ENCODE measurements around the gene CHAMP1.

CHAMP1 gene

DNA sequence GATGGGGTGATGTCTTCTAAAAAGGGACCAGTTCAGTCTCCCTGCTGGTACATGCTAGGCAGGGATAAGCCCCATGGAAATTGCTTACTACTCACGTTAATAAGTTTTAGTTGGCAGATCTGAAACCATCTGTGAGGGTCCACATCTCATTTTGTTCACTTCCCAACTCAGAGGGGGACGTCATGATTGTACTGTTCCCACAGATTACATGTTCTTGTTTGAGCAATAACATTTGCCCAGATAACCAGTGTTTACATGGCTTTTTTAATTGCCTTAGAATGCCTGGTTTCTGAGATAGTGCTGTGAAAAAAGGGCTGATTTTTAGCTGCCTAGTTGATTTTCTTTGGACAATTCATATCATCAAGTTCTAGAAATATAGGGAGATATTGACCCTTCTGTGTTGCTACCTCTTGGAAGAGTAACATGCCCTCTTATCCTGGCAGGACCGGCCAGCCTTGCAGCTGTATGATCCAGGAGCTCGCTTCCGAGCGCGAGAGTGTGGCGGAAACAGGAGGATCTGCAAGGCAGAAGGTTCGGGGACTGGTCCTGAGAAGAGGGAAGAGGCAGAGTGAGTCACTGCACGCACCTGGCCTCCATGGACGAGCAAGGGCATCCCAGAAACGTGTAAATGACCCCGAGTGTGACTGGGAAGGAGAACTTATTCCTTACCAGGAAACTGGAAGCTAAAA lies 9.8 kb upstream of the CHAMP1 start:
- Histone ChIP-seq H3K4me3 (ENCODE audit: low read depth, low read length) (no peak overlapping the region), H3K9ac (ENCODE audit: low read depth, low read length) (no peak overlapping the region), H3K27me3 (ENCODE audit: control insufficient read depth, insufficient read depth, low read length) (no peaks in the 10 kb centered on the region), H3K36me3 (ENCODE audit: control insufficient read depth, insufficient read depth, low read length) (peaks cover 14% of the 10 kb centered on the region), H3K4me1 (ENCODE audit: control insufficient read depth, insufficient read depth, low read length) (no peaks in the 10 kb centered on the region), H3K9me3 (ENCODE audit: control insufficient read depth, insufficient read depth, low read length) (no peaks in the 10 kb centered on the region)

DNA sequence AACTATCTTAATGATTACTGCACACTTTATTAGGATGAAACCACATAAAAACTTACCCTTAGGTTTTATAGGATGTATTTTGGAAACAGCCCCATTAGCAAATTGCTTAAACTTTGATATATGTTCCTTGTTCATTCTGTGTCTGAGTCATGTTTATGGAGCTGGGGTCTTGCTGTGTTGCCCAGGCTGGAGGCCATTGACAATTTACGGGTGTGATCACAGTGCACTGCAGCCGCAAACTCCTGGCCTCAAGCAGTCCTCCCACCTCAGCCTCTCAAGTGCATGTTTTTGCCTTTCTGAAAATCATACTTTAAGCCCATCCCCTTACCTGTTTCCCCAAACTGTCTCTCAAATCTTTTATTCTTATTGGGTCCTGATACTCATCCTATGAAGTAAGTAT lies 5.2 kb upstream of the CHAMP1 start:
- H3K4me3 ChIP-seq (ENCODE audit: low read depth, low read length), result no peak overlapping the region
- H3K9ac ChIP-seq (ENCODE audit: low read depth, low read length), result no peak overlapping the region
- no peaks in the 10 kb centered on the region for H3K9me3 ChIP-seq (ENCODE audit: control insufficient read depth, insufficient read depth, low read length)
- H3K36me3 ChIP-seq (ENCODE audit: control insufficient read depth, insufficient read depth, low read length), result peaks cover 3% of the 10 kb centered on the region
- no peaks in the 10 kb centered on the region for H3K4me1 ChIP-seq (ENCODE audit: control insufficient read depth, insufficient read depth, low read length)
- H3K27me3 ChIP-seq (ENCODE audit: control insufficient read depth, insufficient read depth, low read length), result no peaks in the 10 kb centered on the region

DNA sequence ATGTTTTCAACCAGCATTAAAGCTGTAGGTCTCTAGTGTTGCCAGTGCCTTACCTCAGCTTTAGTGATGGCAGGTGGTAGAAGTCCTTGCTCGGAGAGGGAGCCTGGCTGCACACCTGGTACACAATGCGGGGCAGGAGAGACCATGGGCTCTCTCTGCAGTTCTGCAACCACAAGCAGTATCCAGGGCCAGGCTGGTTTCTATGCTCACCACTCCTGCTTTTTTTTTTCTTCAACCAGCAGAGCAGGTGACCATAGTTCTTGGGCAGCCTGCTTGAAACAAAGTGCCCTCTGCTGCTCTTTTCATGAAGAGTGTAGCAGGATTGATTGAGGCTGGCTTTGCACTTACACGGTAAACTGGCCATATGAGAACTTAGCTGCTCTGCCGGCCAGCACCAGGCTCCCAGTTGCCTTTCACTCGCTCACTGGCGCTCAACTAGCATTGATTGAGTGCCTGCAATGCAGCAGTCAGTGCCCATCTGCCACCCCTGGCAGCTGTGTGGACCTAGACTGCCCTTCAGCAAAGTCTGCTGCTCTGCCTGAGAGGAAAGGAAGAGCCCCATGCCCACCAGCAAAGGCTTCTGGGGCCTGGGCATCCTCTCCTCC lies 4.4 kb upstream of the CHAMP1 start:
- Histone ChIP-seq H3K36me3 (ENCODE audit: control insufficient read depth, insufficient read depth, low read length) (no peaks in the 10 kb centered on the region), H3K9me3 (ENCODE audit: control insufficient read depth, insufficient read depth, low read length) (no peaks in the 10 kb centered on the region), H3K9ac (ENCODE audit: low read depth, low read length) (no peak overlapping the region), H3K4me1 (ENCODE audit: control insufficient read depth, insufficient read depth, low read length) (no peaks in the 10 kb centered on the region), H3K27me3 (ENCODE audit: control insufficient read depth, insufficient read depth, low read length) (no peaks in the 10 kb centered on the region), H3K4me3 (ENCODE audit: low read depth, low read length) (no peak overlapping the region)

DNA sequence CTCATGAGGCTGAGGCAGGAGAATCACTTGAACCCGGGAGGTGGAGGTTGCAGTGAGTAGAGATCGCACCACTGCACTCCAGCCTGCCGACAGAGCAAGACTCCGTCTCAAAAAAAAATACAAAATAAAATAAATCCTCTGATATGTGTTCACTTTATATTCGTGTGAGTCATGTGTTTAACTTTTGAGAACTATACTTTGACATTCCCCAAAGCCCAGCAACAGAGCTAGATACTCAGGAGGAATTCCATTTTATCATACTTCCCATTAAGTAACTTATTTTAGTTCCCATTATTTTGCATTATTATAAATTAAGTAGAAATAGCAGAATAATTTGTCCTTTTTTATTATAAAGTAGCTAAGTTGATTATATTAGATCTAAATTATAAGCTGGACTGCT lies 3.3 kb upstream of the CHAMP1 start:
- Histone ChIP-seq H3K4me1 (ENCODE audit: control insufficient read depth, insufficient read depth, low read length) (no peaks in the 10 kb centered on the region), H3K9me3 (ENCODE audit: control insufficient read depth, insufficient read depth, low read length) (no peaks in the 10 kb centered on the region), H3K4me3 (ENCODE audit: low read depth, low read length) (no peak overlapping the region), H3K27me3 (ENCODE audit: control insufficient read depth, insufficient read depth, low read length) (no peaks in the 10 kb centered on the region), H3K9ac (ENCODE audit: low read depth, low read length) (no peak overlapping the region), H3K36me3 (ENCODE audit: control insufficient read depth, insufficient read depth, low read length) (no peaks in the 10 kb centered on the region)

DNA sequence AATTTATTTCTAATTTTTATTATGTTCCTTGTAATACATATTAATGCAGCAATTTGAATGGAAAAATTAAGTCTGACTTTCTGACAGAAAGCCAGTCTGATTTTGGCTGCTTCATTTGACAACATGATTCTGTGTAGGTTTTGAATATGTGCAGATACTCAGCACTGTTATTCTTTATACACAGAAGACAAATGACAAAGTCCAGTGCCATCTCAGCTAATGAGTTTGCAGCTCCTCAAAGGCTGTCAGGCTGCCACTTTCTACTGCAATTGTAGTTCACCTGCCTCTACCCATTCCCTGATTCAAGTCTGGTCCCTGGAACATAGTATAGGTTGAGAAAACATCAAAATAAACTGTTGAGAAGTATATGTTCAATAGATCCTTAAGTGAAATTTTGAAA lies 2.9 kb upstream of the CHAMP1 start:
- Histone ChIP-seq H3K27me3 (ENCODE audit: control insufficient read depth, insufficient read depth, low read length) (no peaks in the 10 kb centered on the region), H3K9ac (ENCODE audit: low read depth, low read length) (no peak overlapping the region), H3K4me1 (ENCODE audit: control insufficient read depth, insufficient read depth, low read length) (no peaks in the 10 kb centered on the region), H3K4me3 (ENCODE audit: low read depth, low read length) (no peak overlapping the region), H3K36me3 (ENCODE audit: control insufficient read depth, insufficient read depth, low read length) (no peaks in the 10 kb centered on the region), H3K9me3 (ENCODE audit: control insufficient read depth, insufficient read depth, low read length) (no peaks in the 10 kb centered on the region)

DNA sequence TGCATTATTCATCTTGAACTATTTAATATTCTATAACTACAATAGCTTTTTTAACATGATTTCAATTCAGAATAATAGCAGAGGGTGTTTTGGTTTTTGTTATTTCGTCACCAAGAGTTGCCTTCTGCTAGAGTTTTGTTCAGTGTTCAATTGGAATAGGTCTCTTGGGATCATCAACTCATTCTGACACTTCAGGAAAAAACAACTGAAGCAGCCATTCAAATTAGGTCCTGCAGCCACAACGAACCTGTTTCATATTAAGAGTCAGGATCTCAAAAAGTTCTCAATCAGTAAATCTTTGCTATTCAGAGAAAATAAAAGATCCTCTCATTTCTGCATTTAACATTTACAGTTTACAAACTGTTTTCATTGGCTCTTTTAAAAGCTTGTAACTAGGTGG lies 2.4 kb upstream of the CHAMP1 start:
- Histone ChIP-seq H3K27me3 (ENCODE audit: control insufficient read depth, insufficient read depth, low read length) (no peaks in the 10 kb centered on the region), H3K4me3 (ENCODE audit: low read depth, low read length) (no peak overlapping the region), H3K36me3 (ENCODE audit: control insufficient read depth, insufficient read depth, low read length) (no peaks in the 10 kb centered on the region), H3K4me1 (ENCODE audit: control insufficient read depth, insufficient read depth, low read length) (no peaks in the 10 kb centered on the region), H3K9ac (ENCODE audit: low read depth, low read length) (no peak overlapping the region), H3K9me3 (ENCODE audit: control insufficient read depth, insufficient read depth, low read length) (no peaks in the 10 kb centered on the region)

DNA sequence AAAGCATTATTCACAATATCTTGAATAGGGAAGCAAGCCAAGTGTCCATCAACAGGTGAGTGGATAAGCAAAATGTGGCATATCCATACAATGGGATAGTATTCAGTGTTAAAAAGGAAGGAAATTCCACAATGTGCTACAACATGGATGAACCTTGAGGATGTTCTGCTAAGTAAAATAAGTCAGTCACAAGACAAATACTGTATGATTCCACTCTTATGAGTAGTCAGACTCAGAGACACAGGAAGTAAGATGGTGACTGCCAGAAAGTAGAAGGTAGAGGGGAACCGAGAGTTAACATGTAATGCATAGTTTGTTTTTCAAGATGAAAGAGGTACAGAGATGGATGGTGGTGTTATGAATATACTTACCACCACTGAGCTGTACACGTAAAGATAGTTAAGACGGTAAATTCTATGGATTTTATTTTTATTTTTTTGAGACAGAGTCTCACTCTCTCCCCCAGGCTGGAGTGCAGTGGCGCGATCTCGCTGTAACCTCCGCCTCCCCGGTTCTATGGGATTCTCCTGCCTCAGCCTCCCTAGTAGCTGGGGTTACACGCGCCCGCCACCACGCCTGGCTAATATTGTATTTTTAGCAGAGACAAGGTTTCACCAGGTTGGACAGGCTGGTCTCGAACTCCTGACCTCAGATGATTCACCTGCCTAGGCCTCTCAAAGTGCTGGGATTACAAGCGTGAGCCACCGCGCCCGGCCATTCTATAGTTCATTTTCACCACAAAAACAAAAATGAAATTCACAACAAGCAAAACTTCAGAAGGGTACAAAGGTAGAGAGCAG lies 1.0 kb upstream of the CHAMP1 start:
- Histone ChIP-seq H3K27me3 (ENCODE audit: control insufficient read depth, insufficient read depth, low read length) (no peaks in the 10 kb centered on the region), H3K4me3 (ENCODE audit: low read depth, low read length) (peak overlapping the region; percentile 69), H3K36me3 (ENCODE audit: control insufficient read depth, insufficient read depth, low read length) (no peaks in the 10 kb centered on the region), H3K9ac (ENCODE audit: low read depth, low read length) (no peak overlapping the region), H3K4me1 (ENCODE audit: control insufficient read depth, insufficient read depth, low read length) (no peaks in the 10 kb centered on the region), H3K9me3 (ENCODE audit: control insufficient read depth, insufficient read depth, low read length) (no peaks in the 10 kb centered on the region)

DNA sequence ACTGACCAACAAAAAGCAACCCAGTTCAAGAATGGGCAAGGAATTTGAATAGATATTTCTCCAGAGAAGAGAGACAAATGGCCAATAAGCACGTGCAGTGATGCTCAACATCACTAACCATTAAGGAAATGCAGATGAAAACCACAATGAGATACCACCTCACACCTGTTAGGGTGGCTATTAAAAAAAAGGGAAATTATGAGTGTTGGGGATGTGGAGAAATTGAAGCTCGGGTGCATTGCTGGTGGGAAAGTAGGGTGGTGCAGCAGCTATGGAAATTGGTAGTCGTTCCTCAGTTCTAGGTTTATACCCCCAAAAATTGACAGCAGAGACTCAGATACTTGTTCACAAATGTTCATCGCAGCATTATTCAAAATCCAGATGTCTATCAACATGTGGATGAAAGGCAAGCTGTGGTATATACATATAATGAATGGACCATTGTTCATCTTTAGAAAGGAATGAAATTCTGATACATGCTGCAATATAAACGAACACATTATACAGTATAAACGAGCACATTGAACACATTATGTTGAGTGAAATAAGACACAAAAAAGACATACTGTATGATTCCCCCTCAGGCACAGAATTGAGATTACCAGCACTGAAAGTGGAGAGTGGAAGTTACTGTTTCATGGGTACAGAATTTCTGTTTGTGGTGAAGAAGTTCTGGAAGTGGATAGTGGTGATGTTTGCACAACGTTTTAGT lies 927 bp downstream of the CHAMP1 start:
- Histone ChIP-seq H3K9ac (ENCODE audit: low read depth, low read length) (peak overlapping the region; percentile 61), H3K4me1 (ENCODE audit: control insufficient read depth, insufficient read depth, low read length) (no peaks in the 10 kb centered on the region), H3K4me3 (ENCODE audit: low read depth, low read length) (peak overlapping the region; percentile 69), H3K27me3 (ENCODE audit: control insufficient read depth, insufficient read depth, low read length) (no peaks in the 10 kb centered on the region), H3K36me3 (ENCODE audit: control insufficient read depth, insufficient read depth, low read length) (peaks cover 2% of the 10 kb centered on the region), H3K9me3 (ENCODE audit: control insufficient read depth, insufficient read depth, low read length) (no peaks in the 10 kb centered on the region)

DNA sequence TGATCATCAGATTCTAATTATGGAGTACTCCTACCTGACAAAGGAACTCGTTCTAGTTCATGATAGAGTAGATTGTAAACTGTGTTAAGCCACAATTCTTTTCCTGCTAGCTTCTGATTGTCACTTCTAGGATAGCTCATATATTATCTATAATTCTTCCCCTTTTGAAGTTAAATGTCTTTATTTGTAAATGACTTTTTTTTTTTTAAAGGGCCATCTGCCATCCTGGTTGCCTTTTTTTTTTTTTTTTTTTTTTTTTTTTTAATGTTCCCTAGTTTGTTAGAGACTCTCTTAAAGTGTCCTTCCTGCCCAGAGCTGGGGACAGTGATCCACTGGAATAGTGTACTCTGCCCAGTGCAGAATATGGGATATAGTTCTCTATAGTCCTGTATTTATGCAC lies 4.3 kb downstream of the CHAMP1 start:
- Histone ChIP-seq H3K9ac (ENCODE audit: low read depth, low read length) (no peak overlapping the region), H3K9me3 (ENCODE audit: control insufficient read depth, insufficient read depth, low read length) (no peaks in the 10 kb centered on the region), H3K27me3 (ENCODE audit: control insufficient read depth, insufficient read depth, low read length) (no peaks in the 10 kb centered on the region), H3K4me1 (ENCODE audit: control insufficient read depth, insufficient read depth, low read length) (no peaks in the 10 kb centered on the region), H3K4me3 (ENCODE audit: low read depth, low read length) (no peak overlapping the region), H3K36me3 (ENCODE audit: control insufficient read depth, insufficient read depth, low read length) (peaks cover 16% of the 10 kb centered on the region)

DNA sequence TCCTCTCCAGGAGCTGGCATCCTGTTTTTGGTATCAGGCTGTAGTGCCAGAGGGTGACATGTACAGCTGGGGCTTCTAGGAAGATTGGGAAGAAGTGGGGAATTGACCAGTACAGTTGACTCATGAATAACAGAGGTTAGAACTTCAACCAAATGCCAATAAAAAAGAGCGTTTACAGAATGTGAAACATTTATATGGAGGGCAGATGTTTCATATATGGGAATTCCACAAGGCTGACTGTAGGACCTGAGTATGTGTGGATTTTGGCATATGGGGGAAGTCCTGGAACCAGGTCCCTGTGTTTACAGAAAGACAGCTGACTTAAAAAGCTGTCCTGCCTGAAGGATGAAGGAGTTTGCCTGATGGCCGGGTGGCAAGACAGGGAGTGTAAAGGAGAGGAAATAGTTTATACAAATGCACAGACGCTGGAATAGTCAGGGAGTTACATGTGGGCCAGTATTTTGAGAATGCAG lies 5.2 kb downstream of the CHAMP1 start:
- Histone ChIP-seq H3K4me3 (ENCODE audit: low read depth, low read length) (no peak overlapping the region), H3K9ac (ENCODE audit: low read depth, low read length) (no peak overlapping the region), H3K36me3 (ENCODE audit: control insufficient read depth, insufficient read depth, low read length) (peaks cover 21% of the 10 kb centered on the region)

DNA sequence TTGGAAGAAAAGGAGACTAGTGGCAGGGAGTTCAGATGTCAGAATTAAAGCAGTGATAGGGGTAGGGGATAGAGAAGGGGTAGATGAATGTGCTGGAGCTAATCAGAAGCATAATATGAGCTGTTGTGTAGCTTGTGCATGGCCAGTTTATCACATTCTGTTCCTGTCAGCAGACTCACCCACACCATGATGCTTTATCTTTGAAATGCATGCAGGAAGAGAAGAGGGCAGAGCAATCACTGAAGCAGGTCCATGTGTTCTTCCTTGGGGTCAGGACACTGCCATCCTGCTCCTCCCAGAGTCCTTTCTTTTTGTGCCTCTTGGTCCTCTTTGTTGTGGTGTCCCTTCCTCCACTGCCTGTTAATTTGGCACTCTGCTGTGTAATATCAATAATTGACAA lies 5.8 kb downstream of the CHAMP1 start:
- Histone ChIP-seq H3K9ac (ENCODE audit: low read depth, low read length) (no peak overlapping the region), H3K9me3 (ENCODE audit: control insufficient read depth, insufficient read depth, low read length) (no peaks in the 10 kb centered on the region), H3K27me3 (ENCODE audit: control insufficient read depth, insufficient read depth, low read length) (no peaks in the 10 kb centered on the region), H3K36me3 (ENCODE audit: control insufficient read depth, insufficient read depth, low read length) (peaks cover 27% of the 10 kb centered on the region), H3K4me1 (ENCODE audit: control insufficient read depth, insufficient read depth, low read length) (no peaks in the 10 kb centered on the region), H3K4me3 (ENCODE audit: low read depth, low read length) (no peak overlapping the region)

More for the DNA sequence above, 5.2 kb downstream of the CHAMP1 start:
- no peaks in the 10 kb centered on the region for H3K4me1 ChIP-seq (ENCODE audit: control insufficient read depth, insufficient read depth, low read length)
- no peaks in the 10 kb centered on the region for H3K27me3 ChIP-seq (ENCODE audit: control insufficient read depth, insufficient read depth, low read length)
- H3K9me3 ChIP-seq (ENCODE audit: control insufficient read depth, insufficient read depth, low read length), result no peaks in the 10 kb centered on the region

All from iPS-15b (cell line).